ENCODE data around the gene EIF3I. TPM values are rescaled to one million over a fixed set of nuclear protein-coding genes. Genes with fewer than 3 reads are reported as not detected.

The EIF3I gene
- 144 and 182 TPM in 2 replicates for total RNA-seq (2014; rRNA removed; shearing (Covaris generic))
- 193 and 207 TPM in 2 replicates for total RNA-seq (2022)
- percentile 93 among the genes with signal in this experiment for Bru-seq, nascent RNA
- BruChase-seq, experiment 1, labeled RNA remaining after a 6-hour chase: percentile 96 among the genes with signal in this experiment
- BruChase-seq, experiment 2, labeled RNA remaining after a 2-hour chase: percentile 93 among the genes with signal in this experiment
- long read RNA-seq, transcript EIF3I-202 (11 exons, 1,458 nt): major isoform, 227 of 296 reads
- long read RNA-seq, partial matches to known transcripts: 54 of 296 reads
- long read RNA-seq, other reads (novel, unspliced or antisense): 15 of 296 reads

DNA sequence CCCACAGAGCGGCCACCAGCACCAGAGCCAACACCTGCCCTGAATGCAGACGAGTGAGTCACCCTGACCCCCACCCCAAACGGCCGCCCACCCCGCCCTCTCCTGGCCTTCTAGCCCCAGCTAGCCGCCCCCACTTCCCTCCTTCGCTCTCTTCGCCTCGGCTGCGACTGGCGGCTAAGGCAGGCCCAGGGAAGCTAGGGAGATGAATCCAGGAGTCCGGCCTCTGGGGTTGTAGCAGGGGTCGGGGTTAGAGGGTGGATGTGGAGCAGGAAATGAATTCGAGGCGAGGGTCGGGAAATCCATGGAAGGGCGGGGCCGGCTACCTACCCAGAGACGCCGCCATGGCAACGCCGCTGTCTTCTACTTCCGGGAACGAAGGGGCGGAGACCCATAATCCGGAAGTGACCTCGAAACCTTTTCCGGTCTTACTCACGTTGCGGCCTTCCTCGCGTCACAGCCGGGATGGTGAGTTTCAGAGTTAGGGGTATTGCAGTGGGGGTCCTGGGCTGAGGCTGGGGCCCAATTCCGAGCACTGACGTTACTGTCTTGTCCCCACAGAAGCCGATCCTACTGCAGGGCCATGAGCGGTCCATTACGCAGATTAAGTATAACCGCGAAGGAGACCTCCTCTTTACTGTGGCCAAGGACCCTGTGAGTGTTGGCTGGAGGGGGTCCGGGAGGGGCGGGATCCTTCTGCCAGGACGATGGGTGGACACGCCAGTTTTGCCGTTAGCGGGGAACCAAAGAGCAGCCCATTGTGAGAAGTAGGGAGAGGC, at the start of gene EIF3I, which contains the start of gene TMEM234:
TSS of gene EIF3I (plus strand) at position 428 of the 776 bp plus-strand sequence. CDS start at position 463, 35 bp downstream.
TSS of gene TMEM234 (minus strand) at position 374 of the 776 bp plus-strand sequence. CDS start at position 343, 31 bp downstream.
- Histone ChIP-seq H3K9me2 (ENCODE audit: insufficient read depth, low read length) (no peaks in the 10 kb centered on the region), H3K9me3 (ENCODE audit: low read length) (no peaks in the 10 kb centered on the region), H3K4me3 (ENCODE audit: low read depth, low read length, poor library complexity, severe bottlenecking) (peak within 1 kb of the TSS; percentile 96), H3K36me3 (ENCODE audit: insufficient read depth, low read length) (peaks cover 36% of the 10 kb centered on the region), H4K20me1 (ENCODE audit: insufficient read depth, low read length) (no peaks in the 10 kb centered on the region), H3K4me1 (ENCODE audit: insufficient read depth, low read length, poor library complexity, severe bottlenecking) (peaks cover 33% of the 10 kb centered on the region), H2AFZ (ENCODE audit: low read length) (peak within 1 kb of the TSS; percentile 48; the same call in 1 of the 2 replicates), H3K4me2 (ENCODE audit: low read length) (peak within 1 kb of the TSS; percentile 99), H3K79me2 (ENCODE audit: insufficient read depth, low read depth, low read length) (peaks cover 23% of the 10 kb centered on the region), H3K27ac (ENCODE audit: low read depth, low read length, poor library complexity, severe bottlenecking) (peak within 1 kb of the TSS; percentile 41)
- intact Hi-C loops (cut with micrococcal nuclease; ENCODE audit: unreplicated experiment): loop anchor here (2.0 kb wide), 2 partner anchors 29 to 95 kb away; partner anchors contain the start of gene LCK
- ChIA-PET CTCF (ENCODE audit: unreplicated experiment) (interaction anchor here (0.5 to 1.4 kb wide), 2 partner anchors 17 to 33 kb away, joined by 3 read pairs; no protein-coding TSS in a partner anchor), POLR2A (interaction anchor here (0.6 kb wide), 2 partner anchors 45 to 74 kb away, joined by 3 to 5 read pairs; no protein-coding TSS in a partner anchor)
- DNase-seq (ENCODE audit: low spot score): peak; percentile 93
- TF ChIP-seq EZH2phosphoT487 (IDR thresholded peaks at IDR 0.05; ENCODE audit: borderline replicate concordance, low read depth, low read length): no peak
- TF ChIP-seq, protein P1, sequence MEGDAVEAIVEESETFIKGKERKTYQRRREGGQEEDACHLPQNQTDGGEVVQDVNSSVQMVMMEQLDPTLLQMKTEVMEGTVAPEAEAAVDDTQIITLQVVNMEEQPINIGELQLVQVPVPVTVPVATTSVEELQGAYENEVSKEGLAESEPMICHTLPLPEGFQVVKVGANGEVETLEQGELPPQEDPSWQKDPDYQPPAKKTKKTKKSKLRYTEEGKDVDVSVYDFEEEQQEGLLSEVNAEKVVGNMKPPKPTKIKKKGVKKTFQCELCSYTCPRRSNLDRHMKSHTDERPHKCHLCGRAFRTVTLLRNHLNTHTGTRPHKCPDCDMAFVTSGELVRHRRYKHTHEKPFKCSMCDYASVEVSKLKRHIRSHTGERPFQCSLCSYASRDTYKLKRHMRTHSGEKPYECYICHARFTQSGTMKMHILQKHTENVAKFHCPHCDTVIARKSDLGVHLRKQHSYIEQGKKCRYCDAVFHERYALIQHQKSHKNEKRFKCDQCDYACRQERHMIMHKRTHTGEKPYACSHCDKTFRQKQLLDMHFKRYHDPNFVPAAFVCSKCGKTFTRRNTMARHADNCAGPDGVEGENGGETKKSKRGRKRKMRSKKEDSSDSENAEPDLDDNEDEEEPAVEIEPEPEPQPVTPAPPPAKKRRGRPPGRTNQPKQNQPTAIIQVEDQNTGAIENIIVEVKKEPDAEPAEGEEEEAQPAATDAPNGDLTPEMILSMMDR (conservative IDR thresholded peaks at IDR 0.05; ENCODE audit: low read length): no peak
- no TSS peak for BruUV-seq (replicated peaks)

- intact Hi-C loops (cut with micrococcal nuclease; ENCODE audit: unreplicated experiment): no loop called here
- no peak for TF ChIP-seq EZH2phosphoT487 (IDR thresholded peaks at IDR 0.05; ENCODE audit: borderline replicate concordance, low read depth, low read length)
- TF ChIP-seq, protein P1 (conservative IDR thresholded peaks at IDR 0.05; ENCODE audit: low read length): no peak
- peak; percentile 43 for DNase-seq (ENCODE audit: low spot score)
- Histone ChIP-seq H3K9me2 (ENCODE audit: insufficient read depth, low read length) (no peaks in the 10 kb centered on the region), H2AFZ (ENCODE audit: low read length) (no peak overlapping the region), H3K79me2 (ENCODE audit: insufficient read depth, low read depth, low read length) (no peaks in the 10 kb centered on the region), H4K20me1 (ENCODE audit: insufficient read depth, low read length) (no peaks in the 10 kb centered on the region), H3K4me3 (ENCODE audit: low read depth, low read length, poor library complexity, severe bottlenecking) (no peak overlapping the region), H3K4me2 (ENCODE audit: low read length) (no peak overlapping the region), H3K36me3 (ENCODE audit: insufficient read depth, low read length) (peaks cover 73% of the 10 kb centered on the region), H3K4me1 (ENCODE audit: insufficient read depth, low read length, poor library complexity, severe bottlenecking) (peaks cover 9% of the 10 kb centered on the region), H3K9me3 (ENCODE audit: low read length) (no peaks in the 10 kb centered on the region), H3K27ac (ENCODE audit: low read depth, low read length, poor library complexity, severe bottlenecking) (no peak overlapping the region)
- ChIA-PET CTCF (ENCODE audit: unreplicated experiment) (no interaction called here), POLR2A (interaction anchor here (0.6 to 1.0 kb wide), 2 partner anchors 13 to 674 kb away, joined by 3 to 4 read pairs; no protein-coding TSS in a partner anchor)
- BruUV-seq (replicated peaks): no TSS peak
Measured at GRCh38 chr1:32172621-32173245, 49.5 kb upstream of the EIF3I start.
